HepG2 (cell line): ENCODE measurements around the gene TMEM63C. TPM values are rescaled to one million over a fixed set of nuclear protein-coding genes. Genes with fewer than 3 reads are reported as not detected.

ENCODE experiments used
- ARHGAP35 ChIP-seq: sonication (generic); formaldehyde crosslinking; IDR thresholded peaks from 2 replicates; pipeline ENCODE4 v1.9.0; 2022; ENCODE audit warnings: mild to moderate bottlenecking, inconsistent platforms, moderate library complexity, missing genetic modification reagents, borderline replicate concordance
- ASH2L ChIP-seq: fragments of 300-600, 200-600 bp; sonication (generic); IDR thresholded peaks from 2 replicates; pipeline ENCODE4 v1.7.0; 2017; ENCODE audit warnings: low read depth, mild to moderate bottlenecking, moderate library complexity, mixed read lengths, low read length; ENCODE audit not compliant: insufficient read length
- GABPA ChIP-seq, 2 experiments: IDR thresholded peaks; 2 replicates each; pipeline ENCODE4 v1.6.1; 2011 to 2016; ENCODE audit warnings: low read depth in 2 of 2, low read length in 1 of 2, missing biosample characterization in 1 of 2, missing genetic modification characterization in 1 of 2
- HOXA5 ChIP-seq: sonication (generic); formaldehyde crosslinking; IDR thresholded peaks from 2 replicates; pipeline ENCODE4 v1.4.0; 2020; ENCODE audit warnings: missing genetic modification reagents
- JARID2 ChIP-seq: sonication (generic); formaldehyde crosslinking; IDR thresholded peaks from 2 replicates; pipeline ENCODE4 v1.8.1; 2023; ENCODE audit warnings: missing genetic modification reagents, inconsistent platforms; ENCODE audit not compliant: insufficient replicate concordance
- JUN ChIP-seq: sonication (generic); formaldehyde crosslinking; IDR thresholded peaks from 2 replicates; pipeline ENCODE4 v1.4.0; 2020; ENCODE audit warnings: mild to moderate bottlenecking, missing genetic modification reagents
- MAFK ChIP-seq, 2 experiments: IDR thresholded peaks in 1 of 2; conservative IDR thresholded peaks in 1 of 2; 2 replicates each; pipeline ENCODE4 v1.6.1; 2011; ENCODE audit warnings: improper control_type of control experiment in 2 of 2, low read length in 2 of 2
- MAZ ChIP-seq, 2 experiments: sonication (generic) in 1 of 2; formaldehyde crosslinking in 1 of 2; IDR thresholded peaks; 2 replicates each; pipeline versions ENCODE4 v1.5.0 to v1.6.1; 2012 to 2020; ENCODE audit warnings: low read depth in 2 of 2, mild to moderate bottlenecking in 2 of 2, borderline replicate concordance in 1 of 2, improper control_type of control experiment in 1 of 2, low read length in 1 of 2, missing genetic modification reagents in 1 of 2, moderate library complexity in 1 of 2
- NCOA2 ChIP-seq: sonication (generic); formaldehyde crosslinking; IDR thresholded peaks from 2 replicates; pipeline ENCODE4 v1.8.0; 2022; ENCODE audit warnings: inconsistent platforms
- NFE2L2 ChIP-seq: fragments of 150-350 bp; IDR thresholded peaks from 2 replicates; pipeline ENCODE4 v1.6.1; 2014; ENCODE audit warnings: low read length
- PCBP1 ChIP-seq: fragments of 200-400 bp; formaldehyde crosslinking; IDR thresholded peaks from 2 replicates; pipeline ENCODE4 v1.6.1; 2017; ENCODE audit warnings: mild to moderate bottlenecking, low read depth, low read length, borderline replicate concordance
- SMYD3 ChIP-seq: sonication (generic); formaldehyde crosslinking; IDR thresholded peaks from 2 replicates; pipeline ENCODE4 v1.8.1; 2023; ENCODE audit warnings: mild to moderate bottlenecking, missing genetic modification reagents
- ZNF263 ChIP-seq: sonication (generic); formaldehyde crosslinking; IDR thresholded peaks from 2 replicates; pipeline ENCODE4 v1.4.0; 2020; ENCODE audit warnings: missing genetic modification reagents
- ZNF292 ChIP-seq: sonication (generic); formaldehyde crosslinking; IDR thresholded peaks from 2 replicates; pipeline ENCODE4 v1.8.1; 2022; ENCODE audit warnings: mild to moderate bottlenecking, low read depth, missing genetic modification reagents, borderline replicate concordance
- ZNF3 ChIP-seq: IDR thresholded peaks from 2 replicates; pipeline ENCODE4 v1.7.0; 2017; ENCODE audit warnings: inconsistent platforms
- ZNF350 ChIP-seq: sonication (generic); formaldehyde crosslinking; IDR thresholded peaks from 2 replicates; pipeline ENCODE4 v1.4.0; 2020; ENCODE audit warnings: mild to moderate bottlenecking, low read depth, missing genetic modification reagents, borderline replicate concordance
- ZNF75D ChIP-seq: sonication (generic); formaldehyde crosslinking; IDR thresholded peaks from 2 replicates; pipeline ENCODE4 v1.8.1; 2023; ENCODE audit warnings: missing genetic modification reagents, mild to moderate bottlenecking, borderline replicate concordance
- ZNF773 ChIP-seq: sonication (generic); formaldehyde crosslinking; IDR thresholded peaks from 2 replicates; pipeline ENCODE4 v1.4.0; 2020; ENCODE audit warnings: missing genetic modification reagents, borderline replicate concordance
- polyA plus RNA-seq, 8 experiments: library from polyadenylated mRNA; depleted of rRNA in 3 of 8; stranded (reverse) in 7 of 8; unstranded in 1 of 8; fragments of >200 nt; fragmentation: Illumina TruSeq in 4 of 8; extraction: Trizol in 4 of 8; gene quantifications; 2 replicates each; pipeline versions ENCODE4 v1.2.1 to v1.2.3, GENCODE V29; 2011 to 2016; ENCODE audit warnings: low read depth in 4 of 8, missing spikeins in 1 of 8, mixed read lengths in 1 of 8; ENCODE audit not compliant: insufficient read depth in 1 of 8
- total RNA-seq, 5 experiments: library from RNA; depleted of rRNA; stranded (reverse); fragments of >200 nt; fragmentation: Illumina TruSeq; extraction: Trizol; gene quantifications; 2 replicates each; pipeline ENCODE4 v1.2.3, GENCODE V29; 2016; ENCODE audit warnings: low read depth in 1 of 5
- TF ChIP-seq, protein P1 (sequence below), 2 experiments: sonication (generic) in 1 of 2; formaldehyde crosslinking in 1 of 2; IDR thresholded peaks; 2 replicates each; pipeline versions ENCODE4 v1.4.0 to v1.6.1; 2018 to 2020; ENCODE audit warnings: missing genetic modification reagents in 2 of 2, borderline replicate concordance in 1 of 2, low read depth in 1 of 2, mild to moderate bottlenecking in 1 of 2, missing biosample characterization in 1 of 2
- TF ChIP-seq, protein P2 (sequence below): fragments of 450-650 bp; IDR thresholded peaks from 2 replicates; pipeline ENCODE4 v1.6.1; 2016
- TF ChIP-seq, protein P3 (sequence below): sonication (generic); formaldehyde crosslinking; IDR thresholded peaks from 2 replicates; pipeline ENCODE4 v1.8.0; 2022; ENCODE audit warnings: missing genetic modification reagents, mild to moderate bottlenecking, inconsistent platforms, borderline replicate concordance
- TF ChIP-seq, protein P4 (sequence below): sonication (generic); formaldehyde crosslinking; IDR thresholded peaks from 2 replicates; pipeline ENCODE4 v1.8.0; 2022; ENCODE audit warnings: mild to moderate bottlenecking, missing genetic modification reagents, borderline replicate concordance
- TF ChIP-seq, protein P5 (sequence below): sonication (generic); formaldehyde crosslinking; IDR thresholded peaks from 2 replicates; pipeline ENCODE4 v1.5.0; 2020; ENCODE audit warnings: missing genetic modification reagents

The TMEM63C gene
- total and polyA plus RNA-seq, 2 of the 13 experiments (the other 11 are each of a cell fraction or from before 2014, with no cell fraction given), result 0.17 to 0.27 TPM

DNA sequence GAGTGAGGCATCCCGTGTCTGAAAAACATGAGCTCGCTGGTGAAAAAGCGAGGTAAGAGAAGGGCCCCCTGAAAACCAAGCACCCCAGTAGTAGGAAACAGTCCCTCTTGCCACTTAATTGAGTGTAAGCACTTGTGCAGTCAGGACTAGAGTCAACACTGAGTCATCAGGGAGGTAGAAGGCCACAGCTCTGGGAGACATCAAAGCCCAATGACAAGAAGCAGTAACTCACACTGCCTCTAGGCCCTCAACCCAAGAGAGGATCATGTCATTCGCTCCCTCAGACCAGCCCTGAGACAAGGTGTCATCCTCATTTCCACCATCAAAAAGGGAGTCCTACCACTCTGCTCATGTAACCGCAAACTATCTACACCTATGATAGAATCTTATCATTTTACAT, 121.3 kb downstream of the TMEM63C start (continued):
- TF ChIP-seq NFE2L2, result no peak
- TF ChIP-seq ZNF350, result no peak
- TF ChIP-seq ZNF292 (CRISPR knock-in tag), result no peak
- TF ChIP-seq MAZ (IDR thresholded peaks at IDR 0.05; ENCODE audit: borderline replicate concordance, low read depth, low read length), result no peak
- no peak for TF ChIP-seq MAZ (CRISPR knock-in tag; IDR thresholded peaks at IDR 0.05; ENCODE audit: low read depth)
- no peak for TF ChIP-seq HOXA5 (CRISPR knock-in tag)
- TF ChIP-seq JUN, result peak; percentile 63; the same call in 1 of the 2 replicates
- TF ChIP-seq SMYD3 (CRISPR knock-in tag), result no peak
- TF ChIP-seq ZNF3 (CRISPR knock-in tag), result no peak
- TF ChIP-seq, protein P1, sequence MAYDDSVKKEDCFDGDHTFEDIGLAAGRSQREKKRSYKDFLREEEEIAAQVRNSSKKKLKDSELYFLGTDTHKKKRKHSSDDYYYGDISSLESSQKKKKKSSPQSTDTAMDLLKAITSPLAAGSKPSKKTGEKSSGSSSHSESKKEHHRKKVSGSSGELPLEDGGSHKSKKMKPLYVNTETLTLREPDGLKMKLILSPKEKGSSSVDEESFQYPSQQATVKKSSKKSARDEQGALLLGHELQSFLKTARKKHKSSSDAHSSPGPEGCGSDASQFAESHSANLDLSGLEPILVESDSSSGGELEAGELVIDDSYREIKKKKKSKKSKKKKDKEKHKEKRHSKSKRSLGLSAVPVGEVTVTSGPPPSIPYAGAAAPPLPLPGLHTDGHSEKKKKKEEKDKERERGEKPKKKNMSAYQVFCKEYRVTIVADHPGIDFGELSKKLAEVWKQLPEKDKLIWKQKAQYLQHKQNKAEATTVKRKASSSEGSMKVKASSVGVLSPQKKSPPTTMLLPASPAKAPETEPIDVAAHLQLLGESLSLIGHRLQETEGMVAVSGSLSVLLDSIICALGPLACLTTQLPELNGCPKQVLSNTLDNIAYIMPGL (CRISPR knock-in tag; IDR thresholded peaks at IDR 0.05; ENCODE audit: borderline replicate concordance in 1 of 2, low read depth in 1 of 2), result 0 out of 4 replicates have a peak, but pooled peaks of 1 of the 2 experiments have one; percentile 27
- TF ChIP-seq MAFK (conservative IDR thresholded peaks at IDR 0.05 in 1 of 2, IDR thresholded peaks at IDR 0.05 in 1 of 2; ENCODE audit: low read length in 2 of 2), result no peak; a peak in 1 of 4 replicates
- TF ChIP-seq, protein P2, sequence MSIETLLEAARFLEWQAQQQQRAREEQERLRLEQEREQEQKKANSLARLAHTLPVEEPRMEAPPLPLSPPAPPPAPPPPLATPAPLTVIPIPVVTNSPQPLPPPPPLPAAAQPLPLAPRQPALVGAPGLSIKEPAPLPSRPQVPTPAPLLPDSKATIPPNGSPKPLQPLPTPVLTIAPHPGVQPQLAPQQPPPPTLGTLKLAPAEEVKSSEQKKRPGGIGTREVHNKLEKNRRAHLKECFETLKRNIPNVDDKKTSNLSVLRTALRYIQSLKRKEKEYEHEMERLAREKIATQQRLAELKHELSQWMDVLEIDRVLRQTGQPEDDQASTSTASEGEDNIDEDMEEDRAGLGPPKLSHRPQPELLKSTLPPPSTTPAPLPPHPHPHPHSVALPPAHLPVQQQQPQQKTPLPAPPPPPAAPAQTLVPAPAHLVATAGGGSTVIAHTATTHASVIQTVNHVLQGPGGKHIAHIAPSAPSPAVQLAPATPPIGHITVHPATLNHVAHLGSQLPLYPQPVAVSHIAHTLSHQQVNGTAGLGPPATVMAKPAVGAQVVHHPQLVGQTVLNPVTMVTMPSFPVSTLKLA, result no peak
- TF ChIP-seq ZNF75D, result no peak
- no peak for TF ChIP-seq JARID2 (CRISPR knock-in tag)
- no peak for TF ChIP-seq ZNF773 (CRISPR knock-in tag)
- no peak for TF ChIP-seq PCBP1
- no peak for TF ChIP-seq ARHGAP35 (CRISPR knock-in tag)
- TF ChIP-seq, protein P3, sequence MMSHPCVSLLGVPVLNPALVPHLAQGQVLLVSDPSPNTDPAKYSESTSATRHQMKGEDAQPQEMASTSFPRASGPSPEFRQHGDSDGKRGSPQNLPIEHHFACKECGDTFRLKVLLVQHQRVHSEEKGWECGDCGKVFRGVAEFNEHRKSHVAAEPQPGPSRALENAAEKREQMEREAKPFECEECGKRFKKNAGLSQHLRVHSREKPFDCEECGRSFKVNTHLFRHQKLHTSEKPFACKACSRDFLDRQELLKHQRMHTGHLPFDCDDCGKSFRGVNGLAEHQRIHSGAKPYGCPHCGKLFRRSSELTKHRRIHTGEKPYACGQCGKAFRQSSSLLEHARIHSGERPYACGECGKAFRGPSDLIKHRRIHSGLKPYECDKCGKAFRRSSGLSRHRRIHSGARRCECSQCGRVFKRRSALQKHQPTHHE (CRISPR knock-in tag), result no peak
- no peak for TF ChIP-seq ZNF263 (CRISPR knock-in tag)
- TF ChIP-seq, protein P4, sequence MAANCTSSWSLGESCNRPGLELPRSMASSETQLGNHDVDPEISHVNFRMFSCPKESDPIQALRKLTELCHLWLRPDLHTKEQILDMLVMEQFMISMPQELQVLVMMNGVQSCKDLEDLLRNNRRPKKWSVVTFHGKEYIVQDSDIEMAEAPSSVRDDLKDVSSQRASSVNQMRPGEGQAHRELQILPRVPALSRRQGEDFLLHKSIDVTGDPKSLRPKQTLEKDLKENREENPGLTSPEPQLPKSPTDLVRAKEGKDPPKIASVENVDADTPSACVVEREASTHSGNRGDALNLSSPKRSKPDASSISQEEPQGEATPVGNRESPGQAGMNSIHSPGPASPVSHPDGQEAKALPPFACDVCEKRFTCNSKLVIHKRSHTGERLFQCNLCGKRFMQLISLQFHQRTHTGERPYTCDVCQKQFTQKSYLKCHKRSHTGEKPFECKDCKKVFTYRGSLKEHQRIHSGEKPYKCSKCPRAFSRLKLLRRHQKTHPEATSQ, result no peak
- TF ChIP-seq, protein P5, sequence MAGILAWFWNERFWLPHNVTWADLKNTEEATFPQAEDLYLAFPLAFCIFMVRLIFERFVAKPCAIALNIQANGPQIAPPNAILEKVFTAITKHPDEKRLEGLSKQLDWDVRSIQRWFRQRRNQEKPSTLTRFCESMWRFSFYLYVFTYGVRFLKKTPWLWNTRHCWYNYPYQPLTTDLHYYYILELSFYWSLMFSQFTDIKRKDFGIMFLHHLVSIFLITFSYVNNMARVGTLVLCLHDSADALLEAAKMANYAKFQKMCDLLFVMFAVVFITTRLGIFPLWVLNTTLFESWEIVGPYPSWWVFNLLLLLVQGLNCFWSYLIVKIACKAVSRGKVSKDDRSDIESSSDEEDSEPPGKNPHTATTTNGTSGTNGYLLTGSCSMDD (CRISPR knock-in tag), result no peak
- TF ChIP-seq ASH2L, result no peak
- TF ChIP-seq NCOA2, result no peak
- TF ChIP-seq GABPA (IDR thresholded peaks at IDR 0.05; ENCODE audit: low read depth, low read length), result no peak
- no peak for TF ChIP-seq GABPA (CRISPR knock-in tag; IDR thresholded peaks at IDR 0.05; ENCODE audit: low read depth)
